Ovary (tissue), 9 donors: ENCODE data around the gene LCNL1. TPM values are rescaled to one million over a fixed set of nuclear protein-coding genes. Genes with fewer than 3 reads are reported as not detected.

Experiments
- DNase-seq, 5 donors: peaks; one replicate each; pipeline ENCODE4 v3.0.0-alpha.2; 2019 to 2020
- H3K27ac ChIP-seq, 2 donors: fragments of 200-600 bp; one replicate each; pipeline versions ENCODE4 v1.5.1 to v1.8.0; 2019 to 2022
- H3K27me3 ChIP-seq: fragments of 200-600 bp; one replicate; pipeline ENCODE4 v1.8.0; 2022
- H3K36me3 ChIP-seq: fragments of 200-600 bp; sonication (generic); one replicate; pipeline ENCODE4 v1.5.1; 2019
- H3K4me1 ChIP-seq: one replicate; pipeline ENCODE4 v1.8.1; 2013; ENCODE audit warnings: mild to moderate bottlenecking, moderate library complexity; ENCODE audit not compliant: insufficient read depth
- H3K4me3 ChIP-seq: fragments of 200-600 bp; sonication (generic); one replicate; pipeline ENCODE4 v1.5.1; 2017
- H3K9me3 ChIP-seq, 2 donors: fragments of 200-600 bp in 1 of 2; sonication (generic) in 1 of 2; one replicate each; pipeline versions ENCODE4 v1.5.1 to v1.8.1; 2013 to 2019; ENCODE audit warnings: mild to moderate bottlenecking in 1 of 2, moderate library complexity in 1 of 2
- EP300 ChIP-seq: sonication (generic); formaldehyde crosslinking; IDR thresholded peaks from one replicate; pipeline ENCODE4 v1.6.1; 2017; ENCODE audit warnings: antibody characterized with exemption
- POLR2A ChIP-seq: fragments of 450-650 bp; IDR thresholded peaks from one replicate; pipeline ENCODE4 v1.6.1; 2017; ENCODE audit warnings: antibody characterized with exemption, mild to moderate bottlenecking, moderate library complexity
- WGBS, 3 donors: extraction: QIAGEN DNeasy Blood & Tissue Kit in 1 of 3; methylation state at CpG; one replicate each; pipeline versions ENCODE4 v1.1.5 to v1.1.7; 2013 to 2017; 5-methylcytosine and 5-hydroxymethylcytosine counted together
- intact Hi-C, 4 donors: fragments of 100-400 bp; cut with DNase I; formaldehyde crosslinking; loops; one replicate each; pipeline versions ENCODE4 v1.11.0 to v1.15.1; 2022 to 2023
- polyA plus RNA-seq, 2 donors: library from polyadenylated mRNA; stranded (reverse); fragments of 200-250 nt in 1 of 2; fragments of 350-450 nt in 1 of 2; fragmentation: Illumina TruSeq in 1 of 2; extraction: RNeasy Lipid Tissue Mini Kit (QIAGEN cat#74804) in 1 of 2; gene quantifications; one replicate each; pipeline ENCODE4 v1.2.3, GENCODE V29; 2013 to 2014
- total RNA-seq, 7 donors: library from RNA; depleted of rRNA in 2 of 7; stranded (reverse); fragments of >200 nt in 2 of 7; fragmentation: NEBNext Ultra II Directional in 3 of 7; extraction: Animal tissue kit (Norgen Biotek cat#: 25700) in 3 of 7; gene quantifications; one replicate each; pipeline versions ENCODE4 v1.1.0 to v1.2.4, GENCODE V29; 2016 to 2023
- TF ChIP-seq, protein P1 (sequence below), 3 donors: fragments of 450-650 bp in 2 of 3; fragments of 200-600 bp in 1 of 3; IDR thresholded peaks; one replicate each; pipeline versions ENCODE4 v1.5.1 to v1.8.0; 2016 to 2022; ENCODE audit warnings: antibody characterized with exemption in 3 of 3, mild to moderate bottlenecking in 1 of 3
- donor health status: DM: no; HTN: no; CAD: no; lungs with moderate emphysema.
- donor health status: DM: no; HTN: no; CAD: no.
- donor health status: Bipolar disorder and iron deficiency.
- donor health status: DM: yes; HTN: yes; CAD: no.
- donor health status: DM: no; HTN: no; CAD: no.
- donor health status: DM: yes; HTN: yes; CAD: no.

The LCNL1 gene
- total and polyA plus RNA-seq, 9 donors = 0.17 to 1.6 (median 0.47) TPM; not detected in 1

GRCh38 chr9:137007816-137008270 is 25.1 kb downstream of the LCNL1 start:
- H3K4me1 ChIP-seq = peaks cover 16% of the 10 kb centered on the region
- H3K9me3 ChIP-seq = no peaks in the 10 kb centered on the region
- no peak for DNase-seq
- H3K27me3 ChIP-seq = no peaks in the 10 kb centered on the region
- WGBS, 3 donors = 88 to 98% (median 92%) methylated on average over 8 to 13 of the region's 13 CpGs
- intact Hi-C loops = no loop called here
- TF ChIP-seq POLR2A = no peak
- no peak overlapping the region for H3K4me3 ChIP-seq
- H3K27ac ChIP-seq = no peak overlapping the region
- no peaks in the 10 kb centered on the region for H3K36me3 ChIP-seq

- TF ChIP-seq, protein P1, sequence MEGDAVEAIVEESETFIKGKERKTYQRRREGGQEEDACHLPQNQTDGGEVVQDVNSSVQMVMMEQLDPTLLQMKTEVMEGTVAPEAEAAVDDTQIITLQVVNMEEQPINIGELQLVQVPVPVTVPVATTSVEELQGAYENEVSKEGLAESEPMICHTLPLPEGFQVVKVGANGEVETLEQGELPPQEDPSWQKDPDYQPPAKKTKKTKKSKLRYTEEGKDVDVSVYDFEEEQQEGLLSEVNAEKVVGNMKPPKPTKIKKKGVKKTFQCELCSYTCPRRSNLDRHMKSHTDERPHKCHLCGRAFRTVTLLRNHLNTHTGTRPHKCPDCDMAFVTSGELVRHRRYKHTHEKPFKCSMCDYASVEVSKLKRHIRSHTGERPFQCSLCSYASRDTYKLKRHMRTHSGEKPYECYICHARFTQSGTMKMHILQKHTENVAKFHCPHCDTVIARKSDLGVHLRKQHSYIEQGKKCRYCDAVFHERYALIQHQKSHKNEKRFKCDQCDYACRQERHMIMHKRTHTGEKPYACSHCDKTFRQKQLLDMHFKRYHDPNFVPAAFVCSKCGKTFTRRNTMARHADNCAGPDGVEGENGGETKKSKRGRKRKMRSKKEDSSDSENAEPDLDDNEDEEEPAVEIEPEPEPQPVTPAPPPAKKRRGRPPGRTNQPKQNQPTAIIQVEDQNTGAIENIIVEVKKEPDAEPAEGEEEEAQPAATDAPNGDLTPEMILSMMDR (IDR thresholded peaks at IDR 0.05) = no peak
- TF ChIP-seq POLR2A (no peak), EP300 (no peak)
- Histone ChIP-seq H3K27ac (no peak overlapping the region), H3K4me3 (no peak overlapping the region), H3K27me3 (no peaks in the 10 kb centered on the region), H3K9me3 (no peaks in the 10 kb centered on the region), H3K36me3 (no peaks in the 10 kb centered on the region), H3K4me1 (peaks cover 16% of the 10 kb centered on the region)
- no peak for DNase-seq
- intact Hi-C loops = no loop called here
- WGBS, 3 donors = 70 to 88% (median 86%) methylated on average over 7 to 22 of the region's 22 CpGs
Measured at GRCh38 chr9:137008312-137008711, 25.5 kb downstream of the LCNL1 start.

DNA sequence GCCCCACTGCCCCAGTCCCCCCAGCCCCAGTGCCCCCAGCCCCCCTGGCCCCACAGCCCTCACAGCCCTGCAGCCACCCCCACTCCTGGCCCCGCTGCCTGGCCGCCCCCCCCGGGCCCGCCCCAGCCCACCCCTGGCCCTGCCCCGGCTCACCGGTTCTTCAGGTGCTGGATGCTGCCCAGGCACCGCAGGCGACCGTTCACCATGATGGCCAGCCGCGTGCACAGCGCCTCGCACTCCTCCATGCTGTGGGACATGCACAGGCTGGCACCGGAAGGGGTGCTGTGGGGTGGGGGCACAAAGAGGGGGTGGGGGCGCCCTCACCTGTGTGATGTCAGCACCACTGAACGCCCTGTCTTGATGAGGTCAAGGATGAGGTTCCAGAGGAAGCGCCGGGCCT is 26.4 kb downstream of the LCNL1 start:
- Histone ChIP-seq H3K9me3 (no peaks in the 10 kb centered on the region), H3K4me3 (no peak overlapping the region), H3K36me3 (no peaks in the 10 kb centered on the region), H3K27ac (no peak overlapping the region), H3K27me3 (no peaks in the 10 kb centered on the region), H3K4me1 (peaks cover 16% of the 10 kb centered on the region)
- whole genome bisulfite sequencing, 3 donors = 89 to 97% (median 93%) methylated on average over 10 to 18 of the region's 18 CpGs
- DNase-seq = no peak
- intact Hi-C loops = no loop called here
- no peak for TF ChIP-seq EP300
- TF ChIP-seq POLR2A = no peak
- TF ChIP-seq, protein P1 (IDR thresholded peaks at IDR 0.05) = no peak

DNA sequence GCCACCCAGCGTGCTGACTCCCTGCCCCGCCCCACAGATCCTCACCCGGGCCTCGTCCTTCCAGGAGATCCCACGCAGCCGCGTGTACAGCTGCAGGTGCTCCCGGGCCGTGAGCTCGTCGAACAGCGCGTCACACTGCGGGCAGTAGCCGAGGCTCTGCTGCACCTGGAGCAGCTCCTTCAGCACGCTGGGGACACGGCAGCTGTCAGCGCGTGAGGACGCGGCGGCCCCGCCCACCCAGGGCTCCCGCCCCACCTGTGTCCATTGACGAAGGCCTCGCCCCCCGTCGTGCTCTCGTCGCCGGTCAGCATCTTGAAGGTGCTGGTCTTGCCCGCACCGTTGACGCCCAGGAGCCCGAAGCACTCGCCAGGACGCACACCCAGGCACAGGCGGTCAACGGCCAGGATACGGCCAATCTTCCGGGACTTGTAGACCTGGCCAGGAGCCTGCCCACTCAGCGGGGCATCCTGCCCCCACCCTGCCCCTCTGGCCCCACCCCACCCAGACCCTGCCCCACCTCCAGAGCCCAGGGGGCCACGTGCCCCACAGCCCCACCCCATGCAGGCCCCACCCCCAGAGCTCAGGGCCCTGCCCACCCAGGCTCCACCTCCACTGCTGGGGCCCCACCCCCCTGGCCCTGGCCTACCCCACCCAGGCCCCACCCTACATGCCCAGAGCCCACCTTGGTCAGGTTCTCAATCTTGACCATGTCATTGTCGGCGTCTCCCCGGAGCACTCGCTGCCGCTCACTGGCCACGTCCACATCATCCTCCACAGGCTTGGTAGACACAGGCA is 27.3 kb downstream of the LCNL1 start:
- intact Hi-C loops = no loop called here
- 94 to 96% (median 96%) methylated on average over 43 to 49 of the region's 49 CpGs for WGBS, 3 donors
- Histone ChIP-seq H3K27ac (no peak overlapping the region), H3K9me3 (no peaks in the 10 kb centered on the region), H3K36me3 (no peaks in the 10 kb centered on the region), H3K27me3 (no peaks in the 10 kb centered on the region), H3K4me1 (peaks cover 16% of the 10 kb centered on the region), H3K4me3 (no peak overlapping the region)
- TF ChIP-seq, protein P1 (IDR thresholded peaks at IDR 0.05) = no peak
- TF ChIP-seq EP300 (no peak), POLR2A (no peak)
- DNase-seq = no peak

DNA sequence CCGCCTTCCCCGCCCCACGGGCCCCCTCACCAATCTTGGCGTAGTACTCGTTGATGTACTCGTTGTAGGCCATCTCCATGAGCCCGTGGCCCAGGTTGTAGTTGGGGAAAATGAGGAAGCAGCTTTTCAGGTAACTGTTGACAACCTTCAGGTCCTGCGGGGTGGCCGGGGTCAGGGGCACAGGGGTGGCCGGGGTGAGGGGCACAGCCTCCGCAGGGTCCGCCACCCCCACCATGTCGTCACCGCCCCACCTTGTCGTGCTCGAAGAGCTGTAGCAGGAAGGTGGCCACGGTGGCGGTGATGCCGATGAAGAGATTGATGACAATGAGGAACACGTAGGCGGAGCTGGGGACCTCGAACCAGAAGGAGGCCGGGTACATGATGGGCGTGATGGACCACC is 28.4 kb downstream of the LCNL1 start:
- no peak for DNase-seq
- 93 to 95% (median 94%) methylated on average over 24 of the region's 24 CpGs for WGBS, 3 donors
- Histone ChIP-seq H3K4me1 (peaks cover 14% of the 10 kb centered on the region), H3K4me3 (no peak overlapping the region), H3K9me3 (no peaks in the 10 kb centered on the region), H3K27ac (no peak overlapping the region), H3K27me3 (no peaks in the 10 kb centered on the region), H3K36me3 (no peaks in the 10 kb centered on the region)
- TF ChIP-seq EP300 = no peak
- no peak for TF ChIP-seq POLR2A
- TF ChIP-seq, protein P1 (IDR thresholded peaks at IDR 0.05) = no peak
- intact Hi-C loops = no loop called here
